KMS-11 (cell line): ENCODE results near the gene EBP.

Experiments
- H2AFZ ChIP-seq: fragments of 200-600 bp; sonication (generic); 2 replicates; pipeline ENCODE4 v1.6.1; 2016; ENCODE audit warnings: antibody characterized with exemption, mixed run types, low read depth
- H3K27ac ChIP-seq: fragments of 200-600 bp; sonication (generic); 2 replicates; pipeline ENCODE4 v1.6.1; 2016; ENCODE audit warnings: mild to moderate bottlenecking, mixed run types
- H3K27me3 ChIP-seq: fragments of 200-600 bp; sonication (generic); 2 replicates; pipeline ENCODE4 v1.6.1; 2017; ENCODE audit warnings: mild to moderate bottlenecking, low read depth, mixed run types, moderate library complexity; ENCODE audit not compliant: insufficient read depth
- H3K36me3 ChIP-seq: fragments of 200-600 bp; sonication (generic); 2 replicates; pipeline ENCODE4 v1.6.1; 2017; ENCODE audit warnings: mild to moderate bottlenecking, mixed run types; ENCODE audit not compliant: insufficient read depth
- H3K4me1 ChIP-seq: fragments of 200-600 bp; sonication (generic); 2 replicates; pipeline ENCODE4 v1.6.1; 2016; ENCODE audit warnings: mild to moderate bottlenecking, low read depth, mixed run types; ENCODE audit not compliant: poor library complexity, severe bottlenecking
- H3K4me2 ChIP-seq: fragments of 200-600 bp; sonication (generic); 2 replicates; pipeline ENCODE4 v1.7.0; 2016; ENCODE audit warnings: mild to moderate bottlenecking, mixed run types
- H3K4me3 ChIP-seq: fragments of 200-600 bp; sonication (generic); IDR thresholded peaks from 2 replicates; pipeline ENCODE4 v1.6.1; 2017; ENCODE audit warnings: low read depth, low read length, mixed read lengths; ENCODE audit not compliant: insufficient read depth
- H3K79me2 ChIP-seq: fragments of 200-600 bp; sonication (generic); 2 replicates; pipeline ENCODE4 v1.6.1; 2016; ENCODE audit warnings: low read depth, mixed run types; ENCODE audit not compliant: insufficient read depth
- H3K9ac ChIP-seq: fragments of 200-600 bp; sonication (generic); 2 replicates; pipeline ENCODE4 v1.6.1; 2016; ENCODE audit warnings: mild to moderate bottlenecking, mixed run types
- H4K20me1 ChIP-seq: fragments of 200-600 bp; sonication (generic); 2 replicates; pipeline ENCODE4 v1.6.1; 2016; ENCODE audit warnings: mild to moderate bottlenecking, mixed run types; ENCODE audit not compliant: insufficient read depth
- CTCF ChIP-seq: fragments of 200-600 bp; sonication (generic); conservative IDR thresholded peaks from 2 replicates; pipeline ENCODE4 v1.6.1; 2017; ENCODE audit warnings: low read depth, mild to moderate bottlenecking, antibody characterized with exemption, low read length, moderate library complexity, mixed read lengths

EBP gene

GRCh38 chrX:48573690-48574269, 52.2 kb downstream of the EBP start:
- Histone ChIP-seq H3K27me3 (no peaks in the 10 kb centered on the region), H3K4me1 (peaks cover 11% of the 10 kb centered on the region)
- no peak for TF ChIP-seq CTCF

GRCh38 chrX:48574270-48575266, 53.0 kb downstream of the EBP start, which contains the start of gene RBM3:
RBM3 (plus strand) TSS chrX:48574484; CDS start chrX:48575181, 697 bp downstream.
- peaks cover 11% of the 10 kb centered on the region for H3K4me1 ChIP-seq
- H3K27ac ChIP-seq, result peak within 1 kb of the TSS; percentile 99
- H3K9ac ChIP-seq, result peak within 1 kb of the TSS; percentile 100
- H4K20me1 ChIP-seq, result no peaks in the 10 kb centered on the region
- H3K79me2 ChIP-seq, result peaks cover 20% of the 10 kb centered on the region
- peak; percentile 60 for TF ChIP-seq CTCF
- H3K4me3 ChIP-seq, result peak within 1 kb of the TSS; percentile 44
- peak within 1 kb of the TSS; percentile 88 for H2AFZ ChIP-seq
- peak within 1 kb of the TSS; percentile 77 for H3K4me2 ChIP-seq
- peaks cover 7% of the 10 kb centered on the region; the same call in 1 of the 2 replicates for H3K36me3 ChIP-seq
- no peaks in the 10 kb centered on the region for H3K27me3 ChIP-seq

More at GRCh38 chrX:48573690-48574269, 52.2 kb downstream of the EBP start:
- H3K4me3 ChIP-seq, result peak overlapping the region; percentile 7
- peaks cover 7% of the 10 kb centered on the region; the same call in 1 of the 2 replicates for H3K36me3 ChIP-seq
- peak overlapping the region; percentile 53 for H3K4me2 ChIP-seq
- peak overlapping the region; percentile 88 for H2AFZ ChIP-seq
- H3K9ac ChIP-seq, result peak overlapping the region; percentile 100; the same call in 1 of the 2 replicates
- H3K79me2 ChIP-seq, result peaks cover 20% of the 10 kb centered on the region
- no peaks in the 10 kb centered on the region for H4K20me1 ChIP-seq
- peak overlapping the region; percentile 99; the same call in 1 of the 2 replicates for H3K27ac ChIP-seq

GRCh38 chrX:48575642-48576041, 54.0 kb downstream of the EBP start:
- Histone ChIP-seq H3K79me2 (peaks cover 20% of the 10 kb centered on the region), H3K4me1 (peaks cover 11% of the 10 kb centered on the region), H3K27me3 (no peaks in the 10 kb centered on the region), H4K20me1 (no peaks in the 10 kb centered on the region), H3K27ac (no peak overlapping the region), H3K9ac (peak overlapping the region; percentile 100; the same call in 1 of the 2 replicates), H2AFZ (no peak overlapping the region), H3K4me2 (peak overlapping the region; percentile 77), H3K36me3 (peaks cover 7% of the 10 kb centered on the region; the same call in 1 of the 2 replicates), H3K4me3 (peak overlapping the region; percentile 44)
- TF ChIP-seq CTCF, result no peak

- no peak overlapping the region for H2AFZ ChIP-seq
- H3K27me3 ChIP-seq, result no peaks in the 10 kb centered on the region
- H3K27ac ChIP-seq, result no peak overlapping the region
- H3K36me3 ChIP-seq, result peaks cover 7% of the 10 kb centered on the region; the same call in 1 of the 2 replicates
- H3K4me1 ChIP-seq, result peaks cover 11% of the 10 kb centered on the region
- TF ChIP-seq CTCF, result no peak
- peak overlapping the region; percentile 100; the same call in 1 of the 2 replicates for H3K9ac ChIP-seq
- peaks cover 20% of the 10 kb centered on the region for H3K79me2 ChIP-seq
- H3K4me3 ChIP-seq, result no peak overlapping the region
- no peaks in the 10 kb centered on the region for H4K20me1 ChIP-seq
- H3K4me2 ChIP-seq, result peak overlapping the region; percentile 77
Measured at GRCh38 chrX:48576108-48576507, 54.5 kb downstream of the EBP start.
